Right kidney (tissue), 1 donor: ENCODE measurements around the gene PPP1R7.
"Not testable (repeated sequence)": the region's sequence is repeated elsewhere in the genome, so short reads cannot be mapped to it uniquely, and the experiment has no call there.

Source experiments
- DNase-seq: peaks from one replicate; pipeline ENCODE4 v3.0.0-alpha.2; 2016

PPP1R7 gene

GRCh38 chr2:241191081-241191480 lies 40.8 kb downstream of the PPP1R7 start:
- no peak for DNase-seq

GRCh38 chr2:241193271-241193670 lies 43.0 kb downstream of the PPP1R7 start:
- DNase-seq: no peak

GRCh38 chr2:241194811-241195210 lies 44.5 kb downstream of the PPP1R7 start:
- no peak for DNase-seq

- no peak for DNase-seq
These were observed 45.4 kb downstream of the PPP1R7 start for GRCh38 chr2:241195506-241196130.

GRCh38 chr2:241197246-241197645 lies 47.0 kb downstream of the PPP1R7 start:
- not testable (repeated sequence) for DNase-seq

DNA sequence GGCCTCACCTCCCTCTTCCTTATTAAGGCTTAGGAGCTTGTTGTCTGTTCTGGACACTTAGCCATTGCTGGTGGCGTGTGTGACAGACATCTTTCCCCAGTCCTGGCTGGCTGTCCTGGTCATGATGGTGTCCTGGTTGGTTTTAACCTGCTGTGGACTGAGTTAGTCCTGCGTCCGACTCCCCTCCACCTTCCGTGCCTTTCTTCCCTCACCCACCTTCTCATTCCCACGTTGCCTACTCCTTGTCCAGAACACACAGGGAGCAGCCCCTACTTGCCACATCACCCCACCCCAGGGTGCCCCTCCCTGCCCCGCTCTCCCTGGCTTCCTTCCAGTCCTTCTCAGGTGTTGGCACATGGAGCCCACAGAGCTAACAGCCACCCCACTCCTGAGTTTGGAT lies 47.7 kb downstream of the PPP1R7 start:
- DNase-seq: no peak

- DNase-seq: no peak
These were observed 48.4 kb downstream of the PPP1R7 start for GRCh38 chr2:241198381-241199279.

DNA sequence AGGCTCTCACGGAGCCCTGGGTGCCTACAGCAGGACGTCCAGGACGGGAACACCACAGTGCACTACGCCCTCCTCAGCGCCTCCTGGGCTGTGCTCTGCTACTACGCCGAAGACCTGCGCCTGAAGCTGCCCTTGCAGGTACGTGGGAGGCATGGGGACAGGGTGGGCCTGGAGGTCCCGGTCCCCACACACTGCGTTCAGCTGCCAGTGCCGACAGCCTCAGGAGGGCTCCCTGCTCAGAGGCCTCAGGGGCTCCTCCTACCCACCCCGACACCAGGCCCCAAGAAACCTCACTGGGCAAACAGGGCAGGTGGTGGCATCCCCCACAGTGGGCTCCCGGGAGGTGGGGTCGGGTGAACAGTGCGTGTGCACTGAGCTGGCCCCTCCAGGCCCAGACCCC lies 49.0 kb downstream of the PPP1R7 start:
- DNase-seq: no peak

- no peak for DNase-seq
These were observed 49.9 kb downstream of the PPP1R7 start for GRCh38 chr2:241199897-241200821.

DNA sequence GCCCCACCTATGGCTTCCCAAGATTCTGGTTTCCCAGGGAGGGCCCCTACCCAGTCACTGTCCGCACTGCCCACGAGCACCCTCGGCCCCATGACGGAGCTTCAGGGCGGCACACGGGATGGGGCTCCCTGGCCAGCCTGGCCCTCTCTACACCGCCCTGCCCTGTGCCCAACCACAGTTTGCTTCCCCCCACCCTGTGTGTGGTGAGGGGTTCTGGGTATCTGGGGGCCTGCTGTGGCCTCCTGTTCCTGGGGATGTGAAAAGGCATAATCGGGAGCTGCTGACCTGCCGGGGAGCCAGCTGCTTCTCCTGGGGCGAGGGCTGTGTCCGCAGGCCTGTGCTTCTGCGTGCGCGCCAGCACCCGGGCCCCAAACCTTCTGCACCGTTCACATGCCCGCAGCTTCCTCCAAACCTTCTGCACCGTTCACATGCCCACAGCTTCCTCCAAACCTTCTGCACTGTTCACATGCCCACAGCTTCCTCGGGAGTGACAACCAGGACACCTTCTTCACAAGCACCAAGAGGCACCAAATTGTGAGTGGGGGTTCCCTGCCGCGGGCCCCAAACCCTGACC lies 50.6 kb downstream of the PPP1R7 start:
- DNase-seq: no peak

DNA sequence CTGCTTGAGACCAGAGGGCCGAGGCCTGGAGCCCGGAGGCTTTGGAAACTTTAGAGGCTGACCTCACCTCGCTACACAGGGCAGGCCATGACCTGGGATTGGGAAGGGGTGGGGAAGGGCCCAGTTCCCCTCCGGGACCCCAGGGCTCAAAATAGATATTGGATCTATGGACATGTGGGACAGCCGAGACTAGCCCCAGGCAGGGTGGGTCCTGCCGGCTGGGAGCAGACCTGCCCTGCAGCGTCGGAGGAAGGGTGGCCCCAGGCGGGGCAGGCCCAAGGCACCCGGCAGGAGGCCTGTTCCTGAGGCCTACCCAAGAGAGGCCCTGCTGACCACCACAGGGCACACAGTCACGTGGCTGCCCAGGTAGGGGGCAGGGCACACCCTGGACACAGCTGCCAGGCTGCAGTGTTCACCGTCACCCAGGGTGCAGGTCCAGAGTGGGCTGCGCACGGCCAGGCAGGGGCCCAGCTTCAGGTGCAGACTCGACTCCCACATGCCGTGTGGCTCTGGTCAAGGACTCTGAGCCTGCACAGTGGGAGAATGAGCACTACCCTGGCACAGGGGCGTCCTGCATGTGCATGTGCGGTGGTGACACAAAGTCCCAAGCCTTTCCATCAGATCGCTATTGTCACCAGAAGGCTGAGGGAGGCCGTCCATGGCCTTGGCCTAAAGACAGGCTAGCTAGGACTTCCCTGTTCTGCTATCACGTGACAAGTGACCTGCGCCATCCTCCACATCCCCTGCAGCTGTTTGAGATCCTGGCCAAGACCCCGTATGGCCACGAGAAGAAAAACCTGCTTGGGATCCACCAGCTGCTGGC lies 51.4 kb downstream of the PPP1R7 start:
- DNase-seq: no peak

DNA sequence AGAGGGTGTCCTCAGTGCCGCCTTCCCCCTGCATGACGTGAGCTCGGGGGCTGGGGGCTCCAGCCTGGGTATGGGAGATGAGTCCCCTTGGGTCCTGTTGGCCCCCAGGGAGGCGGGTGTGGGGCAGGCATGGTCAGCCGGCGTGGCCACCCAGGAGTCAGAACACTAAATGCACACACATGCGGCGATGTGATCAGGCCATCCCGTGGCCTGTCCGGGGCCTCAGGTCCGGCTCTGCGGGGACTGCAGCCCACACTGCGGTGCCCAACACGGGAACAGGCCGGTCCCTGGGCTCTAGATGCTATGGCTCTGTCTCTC lies 52.0 kb downstream of the PPP1R7 start:
- DNase-seq: no peak

DNA sequence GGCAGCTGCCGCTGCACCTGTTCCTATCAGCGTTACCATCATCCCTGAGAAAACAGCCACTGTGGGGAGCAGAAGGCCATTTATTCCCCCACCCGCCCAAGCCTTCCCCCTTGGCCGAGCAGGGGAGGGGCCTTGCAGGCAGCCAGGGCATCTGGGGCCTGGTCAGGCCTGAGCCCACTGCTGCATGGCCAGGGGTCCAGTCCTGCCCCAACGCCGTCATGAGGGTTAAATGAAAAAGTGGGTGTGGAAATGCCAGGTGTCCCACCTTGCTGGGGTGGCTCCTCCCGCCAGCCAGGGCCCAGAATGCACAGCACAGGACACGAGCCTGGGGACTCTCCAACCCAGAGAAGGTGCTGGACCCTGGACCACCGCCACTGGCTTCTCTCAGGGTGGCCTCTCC lies 52.4 kb downstream of the PPP1R7 start:
- DNase-seq: no peak

GRCh38 chr2:241203218-241204009 lies 53.1 kb downstream of the PPP1R7 start:
- no peak for DNase-seq

GRCh38 chr2:241204010-241204384 lies 53.7 kb downstream of the PPP1R7 start:
- no peak for DNase-seq

GRCh38 chr2:241204490-241204889 lies 54.2 kb downstream of the PPP1R7 start:
- no peak for DNase-seq

- DNase-seq: no peak
These were observed 54.8 kb downstream of the PPP1R7 start for GRCh38 chr2:241205086-241205485.

GRCh38 chr2:241207151-241207550 lies 56.9 kb downstream of the PPP1R7 start:
- DNase-seq: no peak

- no peak for DNase-seq
These were observed 57.4 kb downstream of the PPP1R7 start for GRCh38 chr2:241207641-241208040.

DNA sequence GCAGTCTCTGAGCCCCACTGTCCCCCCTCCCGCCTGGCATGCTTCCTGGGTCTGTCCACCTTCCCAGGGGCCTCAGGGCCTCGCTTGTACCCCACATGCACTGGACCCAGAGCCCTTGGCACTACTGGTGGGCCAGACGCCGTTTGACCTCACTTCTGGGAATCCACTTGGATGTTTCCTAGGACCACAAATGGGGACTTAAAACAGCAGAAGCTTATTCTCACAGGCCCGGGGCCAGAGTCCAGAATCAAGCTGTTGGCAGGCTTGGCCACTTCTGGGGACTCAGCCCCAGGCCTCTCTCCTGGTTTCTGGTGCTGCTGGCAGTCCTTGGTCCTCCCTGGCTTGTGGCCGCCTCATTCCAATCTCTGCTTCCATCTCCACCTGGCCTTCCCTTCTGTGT lies 57.8 kb downstream of the PPP1R7 start:
- no peak for DNase-seq

DNA sequence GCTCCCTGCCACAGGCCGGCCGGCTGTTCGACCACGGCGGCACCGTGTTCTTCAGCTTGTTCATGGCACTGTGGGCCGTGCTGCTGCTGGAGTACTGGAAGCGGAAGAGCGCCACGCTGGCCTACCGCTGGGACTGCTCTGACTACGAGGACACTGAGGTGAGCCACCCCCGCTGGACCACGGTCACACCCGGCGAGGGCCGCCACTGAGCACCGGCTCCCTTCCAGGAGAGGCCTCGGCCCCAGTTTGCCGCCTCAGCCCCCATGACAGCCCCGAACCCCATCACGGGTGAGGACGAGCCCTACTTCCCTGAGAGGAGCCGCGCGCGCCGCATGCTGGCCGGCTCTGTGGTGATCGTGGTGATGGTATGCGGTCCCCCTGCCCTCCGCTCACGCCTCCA lies 59.0 kb downstream of the PPP1R7 start:
- DNase-seq: no peak
